Kidney epithelial cell (primary cell): Measurements from ENCODE around the gene SORCS2. TPM values are rescaled to one million over a fixed set of nuclear protein-coding genes. Genes with fewer than 3 reads are reported as not detected.

ENCODE experiments used
- DNase-seq: peaks from one replicate; pipeline ENCODE4 v3.0.0-alpha.2; 2010; ENCODE audit warnings: low read depth
- H3K27me3 ChIP-seq: 2 replicates; pipeline ENCODE4 v1.6.0; 2011; ENCODE audit warnings: low read length; ENCODE audit not compliant: control insufficient read depth, insufficient read depth
- H3K36me3 ChIP-seq: 2 replicates; pipeline ENCODE4 v1.5.1; 2011; ENCODE audit warnings: low read length; ENCODE audit not compliant: control insufficient read depth, insufficient read depth
- H3K4me3 ChIP-seq: 2 replicates; pipeline ENCODE4 v1.5.1; 2011; ENCODE audit warnings: low read depth, mild to moderate bottlenecking, control low read depth, low read length
- CTCF ChIP-seq: IDR thresholded peaks from 2 replicates; pipeline ENCODE4 v1.5.1; 2011; ENCODE audit warnings: mild to moderate bottlenecking, moderate library complexity, low read length, control low read depth, inconsistent platforms; ENCODE audit not compliant: insufficient read depth, poor library complexity, severe bottlenecking
- total RNA-seq: library from RNA; depleted of rRNA; stranded (reverse); fragments of >200 nt; gene quantifications from 2 replicates; pipeline ENCODE4 v1.2.3, GENCODE V29; 2015

SORCS2 gene
- total RNA-seq, 1 donor from 2014 or later, result 1.4 TPM

GRCh38 chr4:7421356-7422150 lies 229.2 kb downstream of the SORCS2 start:
- H3K36me3 ChIP-seq, result no peaks in the 10 kb centered on the region
- TF ChIP-seq CTCF, result no peak
- DNase-seq, result no peak

GRCh38 chr4:7422151-7422897 lies 230.0 kb downstream of the SORCS2 start:
- no peak for TF ChIP-seq CTCF
- Histone ChIP-seq H3K36me3 (no peaks in the 10 kb centered on the region), H3K27me3 (no peaks in the 10 kb centered on the region), H3K4me3 (no peak overlapping the region)
- DNase-seq, result no peak

More at GRCh38 chr4:7421356-7422150, 229.2 kb downstream of the SORCS2 start:
- H3K27me3 ChIP-seq, result peaks cover 2% of the 10 kb centered on the region
- no peak overlapping the region for H3K4me3 ChIP-seq

- TF ChIP-seq CTCF, result no peak
- no peaks in the 10 kb centered on the region for H3K27me3 ChIP-seq
- no peaks in the 10 kb centered on the region for H3K36me3 ChIP-seq
- DNase-seq, result no peak
- H3K4me3 ChIP-seq, result no peak overlapping the region
These were observed 230.5 kb downstream of the SORCS2 start for GRCh38 chr4:7422898-7423180.

GRCh38 chr4:7423391-7423790 lies 231.1 kb downstream of the SORCS2 start:
- Histone ChIP-seq H3K27me3 (no peaks in the 10 kb centered on the region), H3K36me3 (no peaks in the 10 kb centered on the region), H3K4me3 (no peak overlapping the region)
- no peak for TF ChIP-seq CTCF
- DNase-seq, result no peak

GRCh38 chr4:7423801-7424552 lies 231.6 kb downstream of the SORCS2 start:
- no peak for TF ChIP-seq CTCF
- no peaks in the 10 kb centered on the region for H3K36me3 ChIP-seq
- H3K4me3 ChIP-seq, result no peak overlapping the region
- H3K27me3 ChIP-seq, result no peaks in the 10 kb centered on the region
- no peak for DNase-seq
